GM19328 (cell line): ENCODE measurements around the gene REEP2.

Experiments
- ATAC-seq: cut with Tn5 transposase; IDR thresholded peaks from one replicate; pipeline ENCODE4 v1.9.1; 2021; ENCODE audit warnings: mild to moderate bottlenecking, moderate library complexity; ENCODE audit not compliant: unreplicated experiment

Gene REEP2

GRCh38 chr5:138448481-138449398 is 9.9 kb downstream of the REEP2 start:
- ATAC-seq, result no peak

DNA sequence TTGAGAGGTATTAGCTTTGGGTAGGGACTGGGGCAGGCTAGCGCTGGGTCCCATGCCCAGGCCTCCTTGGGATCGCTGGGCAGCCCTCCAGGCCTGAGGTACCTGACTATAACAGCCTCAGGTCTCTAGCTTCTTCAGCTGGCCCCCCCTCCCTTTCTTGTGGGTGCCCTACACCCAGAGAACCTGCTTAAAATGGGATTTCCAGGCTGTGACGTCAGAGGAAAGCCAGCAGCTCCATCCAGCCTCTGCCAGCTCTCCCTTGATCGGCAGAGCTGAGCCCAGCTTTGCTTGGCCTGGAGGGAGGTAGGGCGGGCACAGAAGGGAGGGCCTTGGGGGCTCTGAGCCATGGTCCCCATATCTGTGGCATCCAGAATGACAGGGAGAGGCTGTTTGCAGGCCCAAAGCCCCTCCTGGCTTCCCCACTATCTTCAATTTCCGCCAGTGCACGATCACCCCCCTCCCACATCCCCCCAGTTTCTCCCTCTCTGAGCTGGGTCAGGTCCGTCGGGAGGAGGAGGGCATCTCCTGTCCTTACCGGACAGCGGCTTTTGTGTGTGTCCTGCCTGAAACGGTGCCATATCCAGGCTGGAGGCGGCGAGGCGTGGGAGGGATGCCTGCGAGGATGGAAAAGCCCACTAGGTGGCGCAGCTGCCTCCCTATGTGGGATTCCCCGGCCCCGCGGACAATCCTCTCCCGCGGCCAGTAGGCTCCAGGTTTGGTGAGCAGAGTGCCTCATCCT is 10.8 kb downstream of the REEP2 start:
- no peak for ATAC-seq

DNA sequence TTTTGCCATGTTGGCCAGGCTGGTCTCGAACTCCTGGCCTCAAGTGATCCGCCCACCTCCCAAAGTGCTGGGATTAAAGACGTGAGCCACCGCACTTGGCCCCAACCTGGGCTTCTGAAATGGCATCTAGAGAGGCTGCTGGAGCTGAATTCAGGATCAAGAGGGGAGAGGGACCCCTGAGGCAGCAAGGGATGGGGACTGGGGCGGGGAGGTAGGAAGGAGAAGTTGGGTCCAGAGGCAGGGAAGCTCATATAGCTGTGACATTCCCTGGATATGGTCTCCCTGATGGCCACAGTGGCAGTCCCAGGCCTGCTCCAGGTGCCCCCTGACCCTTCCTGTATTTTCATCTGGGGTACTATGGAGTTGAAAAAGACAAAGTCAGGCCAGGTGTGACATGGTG is 12.1 kb downstream of the REEP2 start:
- no peak for ATAC-seq

- no peak for ATAC-seq
Measured at GRCh38 chr5:138452720-138453119, 13.9 kb downstream of the REEP2 start.

DNA sequence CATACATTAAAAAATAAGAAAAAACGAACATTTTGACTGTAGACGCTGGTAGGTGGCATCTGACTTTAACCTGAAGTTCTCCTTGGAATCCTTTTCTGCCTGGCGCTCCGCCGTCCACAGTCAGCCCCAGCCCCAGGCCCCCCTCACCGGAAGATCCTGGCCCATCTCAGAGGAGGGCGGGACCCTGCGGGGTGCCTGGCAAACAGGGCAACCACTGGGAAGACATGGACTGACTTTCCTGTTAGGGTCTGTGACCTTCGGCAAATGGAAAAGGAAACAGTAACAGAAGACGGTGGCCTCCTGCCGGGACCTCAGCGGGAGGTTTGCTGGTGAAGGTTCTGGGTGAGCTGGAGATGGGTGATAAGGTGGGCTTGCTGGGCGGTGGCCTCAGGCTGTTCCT is 14.7 kb downstream of the REEP2 start:
- no peak for ATAC-seq

DNA sequence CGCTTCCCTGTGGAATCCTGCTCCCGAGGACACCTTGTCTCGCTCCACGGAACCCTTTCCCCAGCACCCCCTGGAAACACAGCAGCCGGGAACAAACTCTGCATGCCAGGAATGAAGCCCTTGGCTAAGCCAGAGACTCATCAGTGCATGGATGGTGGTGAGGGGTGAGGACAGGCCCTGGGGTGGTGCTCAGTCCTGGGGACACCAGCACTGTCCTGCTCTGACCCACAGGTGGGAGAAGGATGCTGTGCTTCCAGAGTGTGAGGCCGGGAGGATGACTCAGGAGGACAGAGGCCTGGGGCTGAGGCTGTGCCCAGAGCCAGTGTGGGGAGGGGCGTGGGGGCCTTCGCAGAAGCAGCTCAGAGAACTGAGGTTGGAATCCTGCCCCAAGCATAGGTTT is 15.3 kb downstream of the REEP2 start:
- ATAC-seq, result no peak

GRCh38 chr5:138455232-138455930 is 16.5 kb downstream of the REEP2 start:
- ATAC-seq, result no peak

- no peak for ATAC-seq
Measured at GRCh38 chr5:138457531-138458275, 18.8 kb downstream of the REEP2 start.

DNA sequence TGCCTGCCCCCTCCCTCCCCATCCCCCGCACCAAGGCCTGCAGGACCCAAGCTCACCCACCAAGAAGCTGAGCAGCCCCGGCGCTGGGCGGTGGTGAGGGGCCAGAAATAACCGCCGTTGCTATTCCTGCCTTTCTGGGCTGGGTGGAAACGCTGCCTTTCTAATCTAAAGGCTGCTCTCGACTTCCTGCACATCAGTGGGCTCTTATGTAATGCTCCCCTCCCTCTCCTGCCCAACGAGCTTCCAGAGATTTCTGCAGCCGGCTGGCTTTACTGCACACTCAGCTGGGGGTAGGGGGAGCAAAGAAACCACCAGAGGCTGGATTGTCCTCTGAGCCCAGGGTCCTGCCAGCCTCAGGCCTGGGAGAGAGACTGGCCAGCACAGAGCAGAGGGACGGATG is 19.5 kb downstream of the REEP2 start:
- no peak for ATAC-seq

- no peak for ATAC-seq
Measured at GRCh38 chr5:138458856-138459255, 20.0 kb downstream of the REEP2 start.

- ATAC-seq, result no peak
Measured at GRCh38 chr5:138459311-138459933, 20.6 kb downstream of the REEP2 start.

DNA sequence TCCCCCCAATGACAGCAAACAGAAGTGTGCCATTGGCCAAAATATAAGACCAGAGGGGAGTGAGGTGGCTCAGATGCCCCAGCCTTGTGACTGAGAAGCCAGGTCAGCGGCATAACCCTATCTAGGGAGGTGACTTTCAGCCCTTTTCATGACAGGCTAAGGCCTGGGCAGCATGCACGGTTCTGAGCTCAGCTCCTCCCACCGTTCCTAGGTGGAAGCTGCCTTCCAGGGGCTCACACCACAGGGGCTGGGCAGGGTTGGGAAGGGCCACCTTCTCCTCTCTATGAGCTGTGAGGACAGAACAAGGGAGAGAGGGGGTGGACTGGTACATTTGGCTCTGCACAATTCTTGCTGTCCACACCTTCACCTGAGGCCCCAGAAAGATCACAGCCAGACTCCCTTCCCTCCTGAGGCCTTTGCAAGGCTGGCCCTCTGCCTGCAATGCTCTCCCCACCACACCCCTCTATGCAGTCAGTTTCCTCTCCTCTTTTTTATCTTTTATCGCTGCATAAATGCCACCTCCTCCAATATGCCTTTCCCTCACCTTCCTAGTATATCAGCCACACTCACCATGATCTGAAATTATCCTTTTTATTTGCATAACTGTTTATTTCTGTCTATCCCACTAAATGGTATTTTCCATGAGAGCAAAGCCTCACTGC is 21.3 kb downstream of the REEP2 start:
- no peak for ATAC-seq

- ATAC-seq, result no peak
Measured at GRCh38 chr5:138461343-138462125, 22.7 kb downstream of the REEP2 start.

GRCh38 chr5:138463419-138464007 is 24.7 kb downstream of the REEP2 start:
- no peak for ATAC-seq

- ATAC-seq, result peak; percentile 43
Measured at GRCh38 chr5:138464008-138464387, 25.1 kb downstream of the REEP2 start.

DNA sequence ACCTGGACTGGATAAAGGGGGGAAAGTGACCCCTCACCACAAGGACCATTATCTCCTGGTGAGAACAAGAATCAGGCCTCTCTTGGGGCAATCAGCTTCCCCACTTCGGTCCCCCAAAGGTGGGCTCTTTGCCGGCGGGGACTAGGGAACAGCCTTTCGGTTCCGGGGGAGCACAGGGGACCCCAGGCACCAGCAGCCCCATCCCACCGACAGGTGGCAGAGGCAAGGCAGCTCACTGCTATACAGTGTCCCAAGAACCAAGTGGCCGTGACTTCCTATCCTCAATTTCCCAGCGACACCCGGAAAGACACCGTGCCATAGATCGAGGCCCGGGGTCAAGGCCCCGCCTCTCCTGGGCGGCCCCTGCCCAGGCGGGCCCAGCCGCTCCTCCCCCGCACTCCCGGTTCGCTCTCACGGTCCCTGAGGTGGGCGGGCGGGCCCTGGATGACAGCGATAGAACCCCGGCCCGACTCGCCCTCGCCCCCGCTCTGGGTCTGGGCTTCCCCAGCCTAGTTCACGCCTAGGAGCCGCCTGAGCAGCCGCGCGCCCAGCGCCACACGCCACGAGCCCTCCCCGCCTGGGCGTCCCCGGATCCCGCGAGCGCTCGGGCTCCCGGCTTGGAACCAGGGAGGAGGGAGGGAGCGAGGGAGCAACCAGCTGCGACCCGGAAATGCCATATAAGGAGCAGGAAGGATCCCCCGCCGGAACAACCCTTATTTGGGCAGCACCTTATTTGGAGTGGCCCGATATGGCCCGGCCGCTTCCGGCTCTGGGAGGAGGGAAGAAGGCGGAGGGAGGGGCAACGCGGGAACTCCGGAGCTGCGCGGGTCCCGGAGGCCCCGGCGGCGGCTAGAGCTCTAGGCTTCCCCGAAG is 25.8 kb downstream of the REEP2 start:
- ATAC-seq, result peak; percentile 76

GRCh38 chr5:138465261-138466124 is 26.6 kb downstream of the REEP2 start, which contains the start of gene EGR1:
Gene EGR1, plus strand, starts transcription at chr5:138465479. Its CDS starts 283 bp downstream, at chr5:138465762.
- peak; percentile 51 for ATAC-seq
